Activated CD4-positive, alpha-beta T cell treated with anti-CD3 and anti-CD28 coated beads, Interleukin-2, amount 50 U/mL, for 48 hours (primary cell): ENCODE measurements around the gene VANGL1.
A peak's percentile ranks its signal among the peaks of the same experiment; 100 is the strongest.

ENCODE experiments used
- DNase-seq, 2 experiments: peaks; one replicate each; pipeline ENCODE4 v3.0.0-alpha.2; 2020

The VANGL1 gene

DNA sequence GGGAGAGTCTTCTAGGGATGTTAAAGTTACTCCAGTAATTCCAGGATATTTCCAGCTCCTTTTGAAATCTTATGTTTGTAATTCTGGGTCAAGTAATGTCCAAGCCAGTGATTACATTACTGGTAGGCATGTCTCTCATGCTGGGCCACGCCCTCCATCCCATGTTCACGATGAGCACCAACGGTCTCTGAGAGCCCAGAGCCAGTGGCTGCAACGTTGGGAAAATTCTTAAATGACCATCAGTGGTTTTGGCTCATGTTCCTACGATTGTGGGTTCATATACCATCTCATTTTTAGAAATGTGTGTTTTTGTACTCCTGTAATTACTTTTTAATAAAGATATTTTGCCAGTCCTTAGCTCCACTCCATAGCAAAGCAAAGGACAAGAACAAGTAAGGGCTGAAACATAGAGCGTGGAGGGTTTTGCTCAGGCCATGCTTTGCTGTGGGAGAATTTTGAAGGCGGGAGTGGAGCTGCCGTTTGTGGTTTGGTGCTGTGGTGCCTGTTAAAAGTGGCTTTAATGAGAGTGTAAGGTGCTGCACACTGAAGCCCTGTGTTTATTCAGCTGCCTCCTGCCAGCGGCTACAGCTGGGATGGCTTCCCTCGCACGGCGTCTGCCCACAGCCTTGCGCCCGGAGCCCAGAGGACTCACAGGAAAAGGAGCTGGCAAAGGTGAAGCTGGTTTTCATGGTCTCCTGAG is 28.9 kb downstream of the VANGL1 start:
- no peak for DNase-seq

GRCh38 chr1:115671176-115671934 is 29.6 kb downstream of the VANGL1 start:
- DNase-seq = no peak

- DNase-seq = no peak
Measured at GRCh38 chr1:115672224-115673009, 30.6 kb downstream of the VANGL1 start.

DNA sequence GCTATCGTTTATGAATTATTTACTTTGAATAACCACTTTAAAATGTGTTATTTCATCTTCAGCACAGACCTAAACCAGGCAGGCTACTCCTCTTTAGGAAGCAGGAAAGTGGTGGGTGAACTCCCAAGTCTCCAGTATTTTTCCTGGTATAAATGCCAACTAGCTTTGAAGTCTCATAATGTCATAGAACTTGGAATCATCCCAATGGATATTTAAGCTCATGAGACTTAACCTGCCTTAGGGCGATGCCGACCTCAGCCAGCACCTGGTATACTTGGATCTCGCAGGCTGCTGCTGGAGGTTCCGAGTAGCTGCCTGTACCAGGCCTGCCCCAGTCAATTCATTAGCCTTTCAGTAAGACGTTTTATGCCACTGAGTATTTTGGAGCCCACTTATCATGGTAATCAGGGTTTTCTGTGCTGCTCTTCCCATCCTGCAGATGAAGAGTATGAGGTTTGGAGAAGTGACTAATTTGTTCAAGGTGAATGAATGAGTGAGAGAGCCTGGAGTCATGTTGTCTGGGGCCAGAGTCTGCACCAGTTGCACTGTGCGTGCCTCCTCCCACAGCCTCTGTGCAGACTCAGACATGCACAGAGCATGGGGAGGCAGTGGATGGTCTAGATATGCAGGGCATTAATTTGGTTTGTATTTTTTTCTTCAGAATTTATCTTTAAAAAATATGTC is 34.9 kb downstream of the VANGL1 start:
- no peak for DNase-seq

DNA sequence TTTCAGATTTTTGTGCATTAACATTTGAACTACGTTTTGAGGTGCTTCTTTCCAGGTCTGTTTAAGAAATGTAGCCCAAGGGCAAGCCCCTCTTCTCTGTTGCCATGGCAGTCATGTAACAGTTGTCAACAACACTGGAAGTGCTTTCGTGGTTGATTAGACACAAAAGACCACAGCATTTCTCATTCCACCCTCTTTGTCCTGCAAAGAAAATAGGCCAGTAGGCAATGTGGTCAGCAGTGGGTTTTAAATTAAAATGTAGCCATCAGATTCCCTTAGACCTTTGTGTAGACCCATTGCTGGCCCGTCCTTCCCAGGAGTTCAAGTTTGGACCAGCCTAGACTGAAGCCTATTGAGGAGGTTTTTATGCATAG is 35.4 kb downstream of the VANGL1 start:
- DNase-seq = no peak

GRCh38 chr1:115677565-115677964 is 35.8 kb downstream of the VANGL1 start:
- no peak for DNase-seq

DNA sequence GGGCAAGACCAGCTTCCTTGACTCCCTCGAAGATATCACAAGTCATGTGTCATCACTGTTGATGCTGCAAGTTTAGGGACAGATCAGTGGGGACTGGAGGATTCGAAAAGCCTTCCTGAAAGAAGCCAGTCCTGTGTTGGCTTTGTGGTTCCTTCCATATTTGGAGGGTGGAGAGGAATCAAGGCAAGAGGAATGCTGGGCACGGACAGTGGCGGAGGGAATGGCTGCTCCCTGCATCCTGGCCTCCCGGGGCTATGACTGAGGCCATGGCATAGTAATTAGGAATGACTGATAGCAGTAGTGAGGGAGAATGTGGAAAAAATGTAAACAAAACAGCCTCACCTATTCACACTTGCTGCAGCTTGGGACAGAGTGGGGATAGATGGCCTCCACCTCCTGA is 36.4 kb downstream of the VANGL1 start:
- no peak for DNase-seq

GRCh38 chr1:115679141-115679611 is 37.4 kb downstream of the VANGL1 start:
- DNase-seq = no peak

DNA sequence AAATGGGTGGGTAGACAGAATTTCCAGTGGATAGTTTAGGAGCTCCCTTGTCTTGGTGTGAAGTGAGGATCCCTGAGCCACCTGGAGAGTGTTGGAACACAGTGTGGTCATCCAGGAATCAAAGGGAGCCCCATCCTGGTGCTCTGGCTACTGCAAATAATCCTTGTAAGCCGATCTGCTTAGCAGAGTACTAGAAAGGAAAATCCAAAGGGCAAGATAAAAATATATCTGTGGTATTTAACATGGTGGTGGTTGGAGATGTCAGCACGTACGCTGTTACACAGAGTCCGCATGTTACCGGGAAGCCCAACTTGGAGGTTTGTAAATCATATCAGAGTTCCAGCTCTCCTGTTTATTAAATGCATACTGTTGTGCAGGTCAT is 39.0 kb downstream of the VANGL1 start:
- no peak for DNase-seq

DNA sequence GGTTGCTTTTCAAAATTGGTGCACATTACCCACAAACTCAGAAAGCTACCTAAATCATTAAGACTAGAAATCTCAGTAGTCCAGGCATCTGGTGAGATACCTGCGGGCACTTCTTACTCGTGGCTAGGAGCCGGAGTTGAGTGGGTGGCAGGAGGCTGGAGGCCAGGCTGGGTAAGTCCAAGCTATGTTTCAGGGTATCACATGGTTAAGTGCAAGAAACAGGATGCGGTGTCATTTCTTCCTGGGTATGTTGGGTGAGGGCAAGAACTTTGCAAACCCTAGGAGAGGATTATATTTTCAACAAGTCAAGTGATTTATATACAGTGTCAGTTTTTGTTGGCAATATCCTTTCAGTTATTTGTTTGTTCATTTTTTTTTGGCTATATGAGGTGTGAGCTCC is 41.0 kb downstream of the VANGL1 start:
- DNase-seq = no peak

DNA sequence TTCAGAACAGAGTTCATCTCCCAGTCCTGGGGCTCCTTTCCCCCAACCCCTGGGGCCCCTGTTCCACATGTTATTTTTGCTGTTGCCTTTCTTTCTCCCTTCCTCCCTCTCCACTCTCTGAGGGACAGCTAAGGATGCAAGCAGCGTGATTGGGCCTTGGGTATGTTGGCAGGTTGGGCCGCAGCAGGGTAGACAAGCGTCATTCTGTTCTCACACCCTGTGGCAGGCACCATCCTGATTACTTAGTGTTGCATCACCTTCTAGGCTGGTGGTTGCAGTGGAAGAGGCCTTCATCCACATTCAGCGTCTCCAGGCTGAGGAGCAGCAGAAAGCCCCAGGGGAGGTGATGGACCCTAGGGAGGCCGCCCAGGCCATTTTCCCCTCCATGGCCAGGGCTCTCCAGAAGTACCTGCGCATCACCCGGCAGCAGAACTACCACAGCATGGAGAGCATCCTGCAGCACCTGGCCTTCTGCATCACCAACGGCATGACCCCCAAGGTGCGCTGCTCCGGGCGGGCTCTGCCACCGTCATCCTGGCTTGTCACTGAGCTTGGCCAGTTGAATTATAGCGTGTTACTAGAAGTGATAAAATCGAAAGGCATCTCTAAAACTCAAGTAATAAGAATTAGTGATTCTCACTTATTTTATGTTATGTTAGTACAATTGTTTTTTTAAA is 43.4 kb downstream of the VANGL1 start:
- DNase-seq = no peak

DNA sequence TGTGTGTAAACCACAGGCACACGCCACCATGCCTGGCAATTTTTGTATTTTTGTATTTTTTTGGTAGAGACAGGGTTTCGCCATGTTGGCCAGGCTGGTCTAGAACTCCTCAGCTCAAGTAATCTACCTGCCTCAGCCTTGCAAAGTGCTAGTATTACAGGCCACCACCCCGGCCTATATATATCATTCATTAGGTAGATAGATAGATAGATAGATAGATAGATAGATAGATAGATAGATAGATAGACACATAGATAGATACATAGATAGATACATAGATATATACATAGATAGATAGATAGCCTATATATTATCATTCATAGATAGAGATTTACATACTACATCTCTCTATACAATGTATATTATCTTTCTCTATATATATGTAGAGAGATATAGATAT is 46.0 kb downstream of the VANGL1 start:
- no peak for DNase-seq

DNA sequence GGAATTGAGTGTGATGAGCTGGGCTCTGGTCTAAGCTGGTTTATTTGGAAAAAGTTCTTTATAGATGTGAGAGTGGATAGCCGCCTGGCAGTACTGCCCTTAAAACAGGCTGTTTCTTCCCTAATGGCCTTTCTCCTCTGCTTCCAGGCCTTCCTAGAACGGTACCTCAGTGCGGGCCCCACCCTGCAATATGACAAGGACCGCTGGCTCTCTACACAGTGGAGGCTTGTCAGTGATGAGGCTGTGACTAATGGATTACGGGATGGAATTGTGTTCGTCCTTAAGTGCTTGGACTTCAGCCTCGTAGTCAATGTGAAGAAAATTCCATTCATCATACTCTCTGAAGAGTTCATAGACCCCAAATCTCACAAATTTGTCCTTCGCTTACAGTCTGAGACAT is 49.2 kb downstream of the VANGL1 start:
- no peak for DNase-seq

- DNase-seq = no peak
Measured at GRCh38 chr1:115692224-115692623, 50.5 kb downstream of the VANGL1 start.

DNA sequence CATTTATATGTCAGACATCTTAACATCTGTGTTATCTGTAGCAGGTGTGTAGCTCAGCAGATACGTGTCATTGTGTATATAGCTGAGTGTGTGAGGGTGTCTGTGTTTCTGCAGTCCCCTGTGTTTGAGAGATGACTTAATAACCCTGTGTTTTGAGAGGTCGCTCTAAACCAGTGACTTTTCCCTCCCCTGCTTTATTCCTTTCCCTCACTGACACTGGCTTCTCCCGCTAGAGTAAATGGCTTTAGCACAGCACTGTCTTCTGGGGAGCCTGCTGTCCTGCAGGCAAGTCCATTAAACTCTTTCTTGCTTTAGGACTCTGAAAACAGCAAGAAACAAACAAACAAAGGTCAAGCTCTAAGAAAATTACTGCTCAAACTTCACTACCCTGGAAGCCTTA is 53.0 kb downstream of the VANGL1 start:
- DNase-seq = no peak

DNA sequence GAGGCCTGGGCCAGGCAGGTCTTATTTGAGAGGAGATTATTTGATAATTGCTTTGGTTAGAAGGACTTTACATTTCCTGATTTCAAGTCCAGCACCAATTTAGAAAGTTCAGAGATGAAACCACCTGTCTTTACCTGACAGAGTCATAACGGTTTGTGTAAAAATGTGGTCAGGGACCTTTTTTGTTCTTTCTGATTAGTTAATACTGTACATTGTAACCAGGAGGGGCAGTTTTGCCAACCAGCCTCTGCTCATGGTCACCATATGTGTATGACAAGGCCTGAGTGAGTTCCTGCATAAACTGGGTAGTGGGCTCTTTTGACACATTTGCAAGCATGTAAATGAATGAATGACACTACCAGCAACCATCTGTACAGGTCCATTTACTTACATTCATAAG is 55.8 kb downstream of the VANGL1 start:
- no peak for DNase-seq

GRCh38 chr1:115701090-115701489 is 59.3 kb downstream of the VANGL1 start:
- DNase-seq = no peak

GRCh38 chr1:115702959-115703358 is 61.2 kb downstream of the VANGL1 start:
- DNase-seq = no peak

GRCh38 chr1:115705085-115705951 is 63.5 kb downstream of the VANGL1 start:
- no peak for DNase-seq

DNA sequence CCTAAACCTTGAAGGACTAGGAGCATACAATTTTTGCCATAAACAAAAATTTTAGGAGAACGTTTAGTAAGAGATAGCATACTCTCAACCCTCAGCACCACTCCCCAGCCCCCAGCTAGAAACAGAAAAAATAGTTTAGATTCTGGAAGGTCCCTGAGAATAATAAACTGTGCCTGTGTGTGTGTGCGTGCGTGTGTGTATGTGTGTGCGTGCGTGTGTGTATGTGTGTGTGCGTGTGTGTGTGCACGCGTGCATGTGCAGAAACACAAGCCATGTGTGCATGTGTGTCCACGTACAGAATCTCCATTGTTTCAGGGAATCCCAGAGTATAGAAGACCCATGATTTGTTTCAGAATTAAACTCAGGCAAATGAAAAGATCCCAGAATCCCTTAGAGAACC is 64.2 kb downstream of the VANGL1 start:
- DNase-seq = no peak

- DNase-seq = peak in 1 of 2 experiments; percentile 4
Measured at GRCh38 chr1:115706587-115707425, 65.0 kb downstream of the VANGL1 start.
